D721Med (cell line): ENCODE measurements around the gene DGKD.
A peak's percentile ranks its signal among the peaks of the same experiment; 100 is the strongest.

Experiments used
- DNase-seq: peaks from one replicate; pipeline ENCODE4 v3.0.0; 2011; ENCODE audit warnings: low spot score; ENCODE audit not compliant: insufficient read length
- FAIRE-seq: peaks from 2 replicates; lab custom pipeline; 2011; peaks lifted over from hg19 to GRCh38; lab: Jason Lieb, UNC
- CTCF ChIP-seq: IDR thresholded peaks from 2 replicates; pipeline ENCODE4 v1.5.1; 2012; ENCODE audit warnings: mild to moderate bottlenecking, control low read depth; ENCODE audit not compliant: insufficient read depth; ENCODE audit errors: missing control alignments

DGKD gene

GRCh38 chr2:233361297-233361696 is 7.0 kb downstream of the DGKD start:
- no peak for TF ChIP-seq CTCF
- DNase-seq (no peak), FAIRE-seq (peak; percentile 46)

- FAIRE-seq: no peak
- no peak for TF ChIP-seq CTCF
- no peak for DNase-seq
Observed at GRCh38 chr2:233362742-233363141, 8.4 kb downstream of the DGKD start.

- no peak for TF ChIP-seq CTCF
- FAIRE-seq (no peak), DNase-seq (no peak)
Observed at GRCh38 chr2:233363744-233364235, 9.5 kb downstream of the DGKD start.

- no peak for TF ChIP-seq CTCF
- DNase-seq (no peak), FAIRE-seq (no peak)
Observed at GRCh38 chr2:233365861-233366520, 11.7 kb downstream of the DGKD start.

GRCh38 chr2:233367586-233367985 is 13.3 kb downstream of the DGKD start:
- TF ChIP-seq CTCF: no peak
- FAIRE-seq: no peak
- DNase-seq: no peak

- no peak for FAIRE-seq
- no peak for DNase-seq
- TF ChIP-seq CTCF: no peak
Observed at GRCh38 chr2:233368756-233369155, 14.5 kb downstream of the DGKD start.

GRCh38 chr2:233369462-233369861 is 15.2 kb downstream of the DGKD start:
- DNase-seq (no peak), FAIRE-seq (no peak)
- no peak for TF ChIP-seq CTCF
